Neutrophil (primary cell): ENCODE data around the gene SYT2.

ENCODE experiments used
- H3K27ac ChIP-seq: fragments of 200-600 bp; sonication (generic); 2 replicates; pipeline ENCODE4 v1.5.1; 2016; ENCODE audit warnings: mild to moderate bottlenecking, moderate library complexity
- H3K27me3 ChIP-seq: fragments of 200-600 bp; sonication (generic); 2 replicates; pipeline ENCODE4 v1.6.0; 2016; ENCODE audit warnings: mild to moderate bottlenecking
- H3K36me3 ChIP-seq: fragments of 200-600 bp; sonication (generic); 2 replicates; pipeline ENCODE4 v1.5.1; 2017
- H3K4me1 ChIP-seq, 2 experiments: fragments of 200-600 bp in 1 of 2; sonication (generic) in 1 of 2; 1 replicate in 1 of 2; 2 replicates in 1 of 2; pipeline versions ENCODE4 v1.5.1 to v1.6.1; 2013 to 2016; ENCODE audit warnings: low read depth in 1 of 2, low read length in 1 of 2, mild to moderate bottlenecking in 1 of 2, moderate library complexity in 1 of 2; ENCODE audit not compliant: control insufficient read depth in 1 of 2, insufficient read depth in 1 of 2
- H3K4me3 ChIP-seq, 2 experiments: fragments of 200-600 bp in 1 of 2; sonication (generic) in 1 of 2; 1 replicate in 1 of 2; 2 replicates in 1 of 2; pipeline ENCODE4 v1.5.1; 2013 to 2016; ENCODE audit warnings: low read depth in 1 of 2, low read length in 1 of 2, mild to moderate bottlenecking in 1 of 2, moderate library complexity in 1 of 2
- H3K9me3 ChIP-seq: fragments of 200-600 bp; sonication (generic); 2 replicates; pipeline ENCODE4 v1.5.1; 2016
- TF ChIP-seq, protein P1 (sequence below): fragments of 200-600 bp; sonication (generic); IDR thresholded peaks from 2 replicates; pipeline ENCODE4 v1.5.1; 2016; ENCODE audit warnings: antibody characterized with exemption

The SYT2 gene

DNA sequence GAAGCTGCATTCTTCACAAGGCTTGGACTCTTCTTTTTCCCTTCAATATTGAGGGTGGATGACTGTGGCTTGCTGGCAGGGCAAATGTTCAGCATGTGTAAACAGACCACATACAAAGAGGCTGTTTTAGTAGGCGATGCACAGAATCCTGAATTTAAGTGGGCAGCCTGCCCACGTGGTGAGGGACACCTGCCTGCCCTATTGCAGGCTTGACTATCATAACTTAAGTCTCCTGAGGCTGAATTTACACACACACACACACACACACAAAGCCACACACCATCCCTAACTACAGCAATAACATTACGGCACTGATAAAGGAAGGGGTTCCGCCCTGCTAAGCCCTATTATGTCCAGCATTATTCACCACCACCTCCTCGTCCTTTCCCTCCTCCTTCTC is 15.9 kb downstream of the SYT2 start:
- H3K4me3 ChIP-seq: no peak overlapping the region
- no peak overlapping the region for H3K27ac ChIP-seq
- no peaks in the 10 kb centered on the region for H3K4me1 ChIP-seq
- no peaks in the 10 kb centered on the region for H3K9me3 ChIP-seq
- H3K36me3 ChIP-seq: no peaks in the 10 kb centered on the region
- peaks cover 90% of the 10 kb centered on the region for H3K27me3 ChIP-seq
- TF ChIP-seq, protein P1, sequence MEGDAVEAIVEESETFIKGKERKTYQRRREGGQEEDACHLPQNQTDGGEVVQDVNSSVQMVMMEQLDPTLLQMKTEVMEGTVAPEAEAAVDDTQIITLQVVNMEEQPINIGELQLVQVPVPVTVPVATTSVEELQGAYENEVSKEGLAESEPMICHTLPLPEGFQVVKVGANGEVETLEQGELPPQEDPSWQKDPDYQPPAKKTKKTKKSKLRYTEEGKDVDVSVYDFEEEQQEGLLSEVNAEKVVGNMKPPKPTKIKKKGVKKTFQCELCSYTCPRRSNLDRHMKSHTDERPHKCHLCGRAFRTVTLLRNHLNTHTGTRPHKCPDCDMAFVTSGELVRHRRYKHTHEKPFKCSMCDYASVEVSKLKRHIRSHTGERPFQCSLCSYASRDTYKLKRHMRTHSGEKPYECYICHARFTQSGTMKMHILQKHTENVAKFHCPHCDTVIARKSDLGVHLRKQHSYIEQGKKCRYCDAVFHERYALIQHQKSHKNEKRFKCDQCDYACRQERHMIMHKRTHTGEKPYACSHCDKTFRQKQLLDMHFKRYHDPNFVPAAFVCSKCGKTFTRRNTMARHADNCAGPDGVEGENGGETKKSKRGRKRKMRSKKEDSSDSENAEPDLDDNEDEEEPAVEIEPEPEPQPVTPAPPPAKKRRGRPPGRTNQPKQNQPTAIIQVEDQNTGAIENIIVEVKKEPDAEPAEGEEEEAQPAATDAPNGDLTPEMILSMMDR: no peak

DNA sequence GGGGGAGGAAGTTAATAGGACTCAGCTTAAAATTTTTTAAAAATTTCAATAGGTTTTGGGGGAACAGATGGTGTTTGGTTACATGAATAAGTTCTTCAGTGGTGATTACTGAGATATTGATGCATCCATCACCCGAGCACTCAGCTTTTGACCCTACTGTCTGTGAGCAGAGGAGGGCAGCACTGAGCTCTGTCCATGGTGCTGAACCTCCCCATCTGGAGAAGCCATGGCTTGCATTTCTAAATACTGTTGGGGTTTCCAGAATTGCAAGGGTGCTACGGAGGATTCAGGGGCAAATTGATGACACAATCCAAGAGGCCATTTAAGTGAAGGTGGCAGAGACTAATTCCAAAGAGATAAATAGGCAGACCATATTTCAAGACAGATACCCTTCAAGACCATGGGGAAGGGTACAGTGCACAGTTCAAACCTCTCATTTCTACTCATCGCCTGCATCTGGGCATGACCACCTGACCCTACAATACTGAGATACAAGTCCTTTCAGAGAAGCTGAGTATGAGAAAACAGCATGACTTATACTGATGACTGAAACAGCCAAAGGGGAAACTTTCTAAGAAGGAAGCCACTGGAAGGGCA is 17.2 kb downstream of the SYT2 start:
- TF ChIP-seq, protein P1: no peak
- Histone ChIP-seq H3K4me3 (no peak overlapping the region), H3K27ac (no peak overlapping the region), H3K9me3 (no peaks in the 10 kb centered on the region), H3K36me3 (no peaks in the 10 kb centered on the region), H3K27me3 (peaks cover 90% of the 10 kb centered on the region), H3K4me1 (no peaks in the 10 kb centered on the region)

DNA sequence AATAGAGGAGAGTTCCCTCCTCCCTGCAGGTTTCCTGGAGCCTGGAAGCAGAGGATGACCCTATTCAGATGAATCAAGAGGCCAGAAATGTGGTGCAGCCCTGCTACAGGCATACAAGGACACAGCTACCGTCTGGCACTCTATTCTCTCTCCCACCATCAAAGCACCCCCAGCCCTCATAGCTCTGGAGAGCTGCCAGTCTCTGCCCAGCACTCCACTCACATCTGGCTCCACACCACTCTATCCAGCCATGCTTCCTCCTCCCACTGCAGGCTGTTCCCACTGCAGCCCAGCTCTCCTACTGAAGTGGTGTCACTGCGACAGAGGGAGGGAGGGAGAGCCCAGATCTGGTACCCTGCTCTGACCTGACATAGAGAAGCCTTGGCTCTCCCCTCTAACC is 18.4 kb downstream of the SYT2 start:
- no peaks in the 10 kb centered on the region for H3K9me3 ChIP-seq
- H3K36me3 ChIP-seq: no peaks in the 10 kb centered on the region
- peaks cover 89% of the 10 kb centered on the region for H3K27me3 ChIP-seq
- H3K4me1 ChIP-seq: no peaks in the 10 kb centered on the region
- H3K4me3 ChIP-seq: no peak overlapping the region
- TF ChIP-seq, protein P1: no peak
- H3K27ac ChIP-seq: no peak overlapping the region

DNA sequence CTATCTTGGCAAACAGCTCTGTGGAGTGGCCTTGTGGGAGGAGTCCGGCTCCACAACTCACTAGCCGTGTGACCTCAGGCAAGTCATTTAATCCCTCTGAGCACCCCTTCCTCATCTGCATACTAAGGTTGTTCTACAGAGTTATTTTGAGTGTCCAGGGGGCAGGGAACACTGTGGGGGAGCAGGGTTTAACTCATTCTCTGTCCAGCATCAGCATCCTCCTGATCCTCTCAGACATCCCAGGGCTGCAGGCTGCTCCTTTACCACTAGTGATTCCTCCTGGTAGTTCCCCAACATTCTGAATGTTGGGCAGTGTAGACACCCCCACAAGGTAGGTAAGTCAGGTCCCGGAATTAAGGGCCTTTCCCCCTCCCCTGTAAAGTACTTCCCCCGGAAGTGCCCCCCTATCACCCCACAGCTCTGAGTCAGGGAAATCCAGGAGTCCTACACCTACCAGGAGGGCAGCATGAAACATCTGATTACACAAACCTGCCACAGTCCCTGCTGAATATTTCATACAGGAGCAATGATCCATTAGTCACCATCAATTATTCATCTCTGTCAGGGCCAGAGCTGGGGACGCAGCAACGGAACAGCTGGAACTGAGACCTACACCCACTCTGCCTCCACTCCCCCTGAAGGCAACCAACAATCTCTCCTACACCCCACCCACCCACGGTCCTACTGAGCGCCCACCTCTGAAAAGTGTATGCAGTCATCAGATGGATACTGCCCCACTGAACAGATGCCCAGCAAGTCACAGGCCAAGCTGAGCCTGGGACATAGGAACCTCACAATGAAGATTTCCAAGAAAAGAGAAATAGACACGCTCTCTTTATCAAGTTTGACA is 20.5 kb downstream of the SYT2 start:
- Histone ChIP-seq H3K9me3 (no peaks in the 10 kb centered on the region), H3K4me1 (no peaks in the 10 kb centered on the region), H3K27me3 (peaks cover 89% of the 10 kb centered on the region), H3K4me3 (no peak overlapping the region), H3K27ac (no peak overlapping the region), H3K36me3 (no peaks in the 10 kb centered on the region)
- TF ChIP-seq, protein P1: no peak

DNA sequence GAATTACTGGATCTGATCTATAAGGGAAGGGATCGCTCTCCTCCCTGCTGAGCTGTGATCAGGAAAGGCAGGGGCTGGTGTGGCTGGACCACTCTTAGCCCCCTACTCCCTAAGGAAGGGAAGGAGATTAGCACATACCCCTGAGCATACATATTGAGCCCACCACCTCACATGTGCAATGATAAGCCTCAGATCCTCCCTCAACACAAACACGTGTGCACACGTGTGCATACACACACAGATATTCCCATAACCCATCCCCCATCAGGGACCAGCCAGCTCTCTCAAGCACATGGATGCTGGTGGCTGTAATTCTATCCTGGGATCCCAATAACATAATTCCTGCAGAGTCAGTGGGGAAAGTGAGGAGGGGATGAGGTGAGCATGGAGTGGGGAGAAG is 21.2 kb downstream of the SYT2 start:
- H3K4me3 ChIP-seq: no peak overlapping the region
- peaks cover 89% of the 10 kb centered on the region for H3K27me3 ChIP-seq
- H3K36me3 ChIP-seq: no peaks in the 10 kb centered on the region
- no peaks in the 10 kb centered on the region for H3K4me1 ChIP-seq
- no peak overlapping the region for H3K27ac ChIP-seq
- H3K9me3 ChIP-seq: no peaks in the 10 kb centered on the region
- TF ChIP-seq, protein P1: no peak
